Measurements from ENCODE around the gene AGPAT4. TPM values are rescaled to one million over a fixed set of nuclear protein-coding genes. Genes with fewer than 3 reads are reported as not detected.

AGPAT4 gene
- total RNA-seq, 1 experiment from 2014 or later: 9.2 TPM

- Mint-ChIP-seq H3K27me3 (ENCODE audit: insufficient read depth, unreplicated experiment) (no peaks in the 10 kb centered on the region), H3K36me3 (ENCODE audit: insufficient read depth, unreplicated experiment) (peaks cover 11% of the 10 kb centered on the region), H3K4me1 (ENCODE audit: low read depth, unreplicated experiment) (no peaks in the 10 kb centered on the region), H3K9me3 (ENCODE audit: unreplicated experiment) (peaks cover 15% of the 10 kb centered on the region), H3K4me3 (ENCODE audit: unreplicated experiment) (no peak overlapping the region), H3K27ac (ENCODE audit: unreplicated experiment) (no peak overlapping the region)
- TF ChIP-seq, protein P1, sequence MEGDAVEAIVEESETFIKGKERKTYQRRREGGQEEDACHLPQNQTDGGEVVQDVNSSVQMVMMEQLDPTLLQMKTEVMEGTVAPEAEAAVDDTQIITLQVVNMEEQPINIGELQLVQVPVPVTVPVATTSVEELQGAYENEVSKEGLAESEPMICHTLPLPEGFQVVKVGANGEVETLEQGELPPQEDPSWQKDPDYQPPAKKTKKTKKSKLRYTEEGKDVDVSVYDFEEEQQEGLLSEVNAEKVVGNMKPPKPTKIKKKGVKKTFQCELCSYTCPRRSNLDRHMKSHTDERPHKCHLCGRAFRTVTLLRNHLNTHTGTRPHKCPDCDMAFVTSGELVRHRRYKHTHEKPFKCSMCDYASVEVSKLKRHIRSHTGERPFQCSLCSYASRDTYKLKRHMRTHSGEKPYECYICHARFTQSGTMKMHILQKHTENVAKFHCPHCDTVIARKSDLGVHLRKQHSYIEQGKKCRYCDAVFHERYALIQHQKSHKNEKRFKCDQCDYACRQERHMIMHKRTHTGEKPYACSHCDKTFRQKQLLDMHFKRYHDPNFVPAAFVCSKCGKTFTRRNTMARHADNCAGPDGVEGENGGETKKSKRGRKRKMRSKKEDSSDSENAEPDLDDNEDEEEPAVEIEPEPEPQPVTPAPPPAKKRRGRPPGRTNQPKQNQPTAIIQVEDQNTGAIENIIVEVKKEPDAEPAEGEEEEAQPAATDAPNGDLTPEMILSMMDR (IDR thresholded peaks at IDR 0.05; ENCODE audit: insufficient read depth in 1 of 2, low read depth in 1 of 2, low read length in 1 of 2, severe bottlenecking in 1 of 2, unreplicated experiment in 1 of 2): no peak
- CTCF ChIA-PET: no interaction called here
- POLR2A ChIA-PET: no interaction called here
- Histone ChIP-seq H3K4me3 (ENCODE audit: low read depth, low read length) (no peak overlapping the region), H3K36me3 (ENCODE audit: control insufficient read depth, insufficient read depth, low read length) (no peaks in the 10 kb centered on the region), H3K4me1 (peaks cover 5% of the 10 kb centered on the region; the same call in 1 of the 2 replicates), H3K9me3 (peaks cover 20% of the 10 kb centered on the region), H3K27me3 (replicated peaks; ENCODE audit: control insufficient read depth, insufficient read depth, low read length) (no peaks in the 10 kb centered on the region)
- DNase-seq: peak in 1 of 2 experiments; percentile 20
- intact Hi-C loops (cut with micrococcal nuclease; ENCODE audit: unreplicated experiment): no loop called here
- no TSS peak for BruUV-seq (replicated peaks)
Measured at GRCh38 chr6:161214722-161215121, 59.1 kb downstream of the AGPAT4 start.

DNA sequence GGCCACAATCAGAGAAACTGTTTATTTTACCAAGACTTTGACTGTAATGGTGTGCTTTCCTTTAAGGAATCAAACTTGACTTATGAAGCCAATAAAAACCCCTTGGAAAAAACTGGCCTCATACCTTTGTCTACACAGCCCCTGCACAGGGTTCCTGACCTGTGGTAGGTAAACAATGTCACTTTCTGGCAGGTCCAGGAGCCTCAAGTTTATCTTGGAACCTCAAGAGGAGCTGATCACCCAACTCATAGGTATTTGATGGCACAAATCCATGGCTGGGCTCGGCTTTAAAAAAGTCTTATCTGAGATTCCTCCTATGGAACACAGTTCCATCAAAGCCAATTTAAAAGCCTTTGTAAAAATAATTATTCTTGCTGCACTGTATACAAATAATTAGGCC lies 61.0 kb downstream of the AGPAT4 start:
- TF ChIP-seq, protein P1 (IDR thresholded peaks at IDR 0.05; ENCODE audit: insufficient read depth in 1 of 2, low read depth in 1 of 2, low read length in 1 of 2, severe bottlenecking in 1 of 2, unreplicated experiment in 1 of 2): no peak
- no peak overlapping the region for H3K4me3 Mint-ChIP-seq (ENCODE audit: unreplicated experiment)
- ChIA-PET POLR2A (no interaction called here), CTCF (no interaction called here)
- peaks cover 23% of the 10 kb centered on the region for H3K9me3 Mint-ChIP-seq (ENCODE audit: unreplicated experiment)
- no peak overlapping the region for H3K4me3 ChIP-seq (ENCODE audit: low read depth, low read length)
- no peaks in the 10 kb centered on the region for H3K36me3 ChIP-seq (ENCODE audit: control insufficient read depth, insufficient read depth, low read length)
- no peak overlapping the region for H3K27ac Mint-ChIP-seq (ENCODE audit: unreplicated experiment)
- H3K4me1 Mint-ChIP-seq (ENCODE audit: low read depth, unreplicated experiment): no peaks in the 10 kb centered on the region
- intact Hi-C loops (cut with micrococcal nuclease; ENCODE audit: unreplicated experiment): no loop called here
- H3K27me3 ChIP-seq (replicated peaks; ENCODE audit: control insufficient read depth, insufficient read depth, low read length): no peaks in the 10 kb centered on the region
- BruUV-seq (replicated peaks): no TSS peak
- H3K36me3 Mint-ChIP-seq (ENCODE audit: insufficient read depth, unreplicated experiment): peaks cover 11% of the 10 kb centered on the region
- peaks cover 20% of the 10 kb centered on the region for H3K9me3 ChIP-seq
- no peaks in the 10 kb centered on the region for H3K27me3 Mint-ChIP-seq (ENCODE audit: insufficient read depth, unreplicated experiment)
- no peak for DNase-seq
- H3K4me1 ChIP-seq: peaks cover 5% of the 10 kb centered on the region; the same call in 1 of the 2 replicates

DNA sequence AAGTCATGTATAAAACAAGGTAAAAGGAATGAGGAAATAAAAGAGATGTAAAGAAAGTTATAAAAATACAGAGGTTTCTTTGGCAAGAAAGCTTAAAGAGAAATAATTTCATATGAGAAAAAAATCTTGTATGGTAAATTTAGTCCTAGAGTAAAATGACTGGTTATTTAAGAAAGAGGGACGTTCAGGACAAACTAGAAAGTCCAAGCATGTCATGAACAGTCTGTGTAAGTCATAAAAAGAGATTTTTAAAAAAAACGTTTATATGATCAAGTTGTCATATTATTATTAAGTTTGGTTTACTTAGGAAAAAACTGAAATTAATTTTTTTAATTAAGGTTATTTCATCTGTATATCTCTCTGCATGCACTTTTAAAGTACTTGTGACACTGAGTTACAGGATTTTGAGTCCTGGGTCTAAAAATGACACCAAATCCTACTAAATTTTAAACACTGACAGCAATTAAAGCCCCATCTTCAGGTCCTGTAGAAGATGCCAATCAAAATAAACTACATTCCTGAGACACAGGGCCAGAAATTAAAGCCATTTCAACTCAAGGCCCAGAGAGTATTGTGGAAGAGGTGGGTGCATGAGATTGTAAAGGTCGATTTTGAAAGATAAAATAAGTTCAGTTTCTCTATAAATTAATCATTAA lies 62.4 kb downstream of the AGPAT4 start:
- no peak for DNase-seq
- CTCF ChIA-PET: no interaction called here

More for the DNA sequence above, 62.4 kb downstream of the AGPAT4 start:
- H3K27me3 ChIP-seq (replicated peaks; ENCODE audit: control insufficient read depth, insufficient read depth, low read length): no peaks in the 10 kb centered on the region
- intact Hi-C loops (cut with micrococcal nuclease; ENCODE audit: unreplicated experiment): no loop called here
- no peak overlapping the region for H3K4me3 ChIP-seq (ENCODE audit: low read depth, low read length)
- TF ChIP-seq, protein P1 (IDR thresholded peaks at IDR 0.05; ENCODE audit: insufficient read depth in 1 of 2, low read depth in 1 of 2, low read length in 1 of 2, severe bottlenecking in 1 of 2, unreplicated experiment in 1 of 2): no peak
- H3K27me3 Mint-ChIP-seq (ENCODE audit: insufficient read depth, unreplicated experiment): no peaks in the 10 kb centered on the region
- no TSS peak for BruUV-seq (replicated peaks)
- H3K4me1 ChIP-seq: peaks cover 5% of the 10 kb centered on the region; the same call in 1 of the 2 replicates
- POLR2A ChIA-PET: no interaction called here
- H3K27ac Mint-ChIP-seq (ENCODE audit: unreplicated experiment): no peak overlapping the region
- peaks cover 20% of the 10 kb centered on the region for H3K9me3 ChIP-seq
- H3K36me3 Mint-ChIP-seq (ENCODE audit: insufficient read depth, unreplicated experiment): peaks cover 11% of the 10 kb centered on the region
- H3K4me1 Mint-ChIP-seq (ENCODE audit: low read depth, unreplicated experiment): no peaks in the 10 kb centered on the region
- no peak overlapping the region for H3K4me3 Mint-ChIP-seq (ENCODE audit: unreplicated experiment)
- H3K9me3 Mint-ChIP-seq (ENCODE audit: unreplicated experiment): peaks cover 23% of the 10 kb centered on the region
- H3K36me3 ChIP-seq (ENCODE audit: control insufficient read depth, insufficient read depth, low read length): no peaks in the 10 kb centered on the region
